Measurements from ENCODE around the gene NKAIN2.

- TF ChIP-seq EZH2 (optimal IDR thresholded peaks at IDR 0.05; ENCODE audit: low read depth, low read length) (no peak), EZH2phosphoT487 (IDR thresholded peaks at IDR 0.05; ENCODE audit: low read length) (no peak)
- TF ChIP-seq, protein P1, sequence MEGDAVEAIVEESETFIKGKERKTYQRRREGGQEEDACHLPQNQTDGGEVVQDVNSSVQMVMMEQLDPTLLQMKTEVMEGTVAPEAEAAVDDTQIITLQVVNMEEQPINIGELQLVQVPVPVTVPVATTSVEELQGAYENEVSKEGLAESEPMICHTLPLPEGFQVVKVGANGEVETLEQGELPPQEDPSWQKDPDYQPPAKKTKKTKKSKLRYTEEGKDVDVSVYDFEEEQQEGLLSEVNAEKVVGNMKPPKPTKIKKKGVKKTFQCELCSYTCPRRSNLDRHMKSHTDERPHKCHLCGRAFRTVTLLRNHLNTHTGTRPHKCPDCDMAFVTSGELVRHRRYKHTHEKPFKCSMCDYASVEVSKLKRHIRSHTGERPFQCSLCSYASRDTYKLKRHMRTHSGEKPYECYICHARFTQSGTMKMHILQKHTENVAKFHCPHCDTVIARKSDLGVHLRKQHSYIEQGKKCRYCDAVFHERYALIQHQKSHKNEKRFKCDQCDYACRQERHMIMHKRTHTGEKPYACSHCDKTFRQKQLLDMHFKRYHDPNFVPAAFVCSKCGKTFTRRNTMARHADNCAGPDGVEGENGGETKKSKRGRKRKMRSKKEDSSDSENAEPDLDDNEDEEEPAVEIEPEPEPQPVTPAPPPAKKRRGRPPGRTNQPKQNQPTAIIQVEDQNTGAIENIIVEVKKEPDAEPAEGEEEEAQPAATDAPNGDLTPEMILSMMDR (IDR thresholded peaks at IDR 0.05; ENCODE audit: low read length), result no peak
These were observed 339.2 kb downstream of the NKAIN2 start for GRCh38 chr6:124142852-124143251.
